MM.1S (cell line): ENCODE results near the gene NDST1.

ENCODE experiments used
- DNase-seq: peaks from one replicate; pipeline ENCODE4 v3.0.0-alpha.2; 2015
- H2AFZ ChIP-seq: fragments of 300-600 bp; sonication (generic); 2 replicates; pipeline ENCODE4 v1.6.0; 2016; ENCODE audit warnings: antibody characterized with exemption, low read length
- H3F3A ChIP-seq: fragments of 300-600 bp; sonication (generic); 2 replicates; pipeline ENCODE4 v1.6.1; 2016; ENCODE audit warnings: mild to moderate bottlenecking, antibody characterized with exemption, low read length, moderate library complexity, mixed read lengths; ENCODE audit not compliant: insufficient read depth
- H3K27ac ChIP-seq: fragments of 300-600 bp; sonication (generic); 2 replicates; pipeline ENCODE4 v1.5.1; 2016; ENCODE audit warnings: mild to moderate bottlenecking, low read length
- H3K27me3 ChIP-seq: fragments of 300-600 bp; sonication (generic); replicated peaks from 2 replicates; pipeline ENCODE4 v1.6.0; 2016; ENCODE audit warnings: low read length; ENCODE audit not compliant: insufficient read depth
- H3K36me3 ChIP-seq: fragments of 300-600 bp; sonication (generic); replicated peaks from 2 replicates; pipeline ENCODE4 v1.6.1; 2016; ENCODE audit warnings: mild to moderate bottlenecking, low read length, mixed read lengths; ENCODE audit not compliant: insufficient read depth
- H3K4me1 ChIP-seq: fragments of 300-600 bp; sonication (generic); 2 replicates; pipeline ENCODE4 v1.6.1; 2016; ENCODE audit warnings: low read length, mixed read lengths
- H3K4me2 ChIP-seq: fragments of 300-600 bp; sonication (generic); 2 replicates; pipeline ENCODE4 v1.6.0; 2016; ENCODE audit warnings: low read depth, low read length
- H3K4me3 ChIP-seq: fragments of 300-600 bp; sonication (generic); 2 replicates; pipeline ENCODE4 v1.5.1; 2016; ENCODE audit warnings: low read length, mixed read lengths
- H3K79me2 ChIP-seq: fragments of 300-600 bp; sonication (generic); 2 replicates; pipeline ENCODE4 v1.6.1; 2016; ENCODE audit warnings: mixed run types, low read length, mixed read lengths
- H3K9ac ChIP-seq: fragments of 300-600 bp; sonication (generic); 2 replicates; pipeline ENCODE4 v1.6.1; 2016; ENCODE audit warnings: low read length, mixed read lengths
- H3K9me2 ChIP-seq: fragments of 300-600 bp; sonication (generic); replicated peaks from 2 replicates; pipeline ENCODE4 v1.6.1; 2016; ENCODE audit warnings: mild to moderate bottlenecking, low read length, mixed read lengths; ENCODE audit not compliant: insufficient read depth
- H3K9me3 ChIP-seq: fragments of 300-600 bp; sonication (generic); replicated peaks from 2 replicates; pipeline ENCODE4 v1.6.1; 2016; ENCODE audit warnings: mild to moderate bottlenecking, low read length, mixed read lengths; ENCODE audit not compliant: insufficient read depth
- H4K20me1 ChIP-seq: fragments of 300-600 bp; sonication (generic); 2 replicates; pipeline ENCODE4 v1.6.1; 2016; ENCODE audit warnings: mild to moderate bottlenecking, low read length, moderate library complexity, mixed read lengths; ENCODE audit not compliant: insufficient read depth
- CTCF ChIP-seq: fragments of 300-600 bp; sonication (generic); IDR thresholded peaks from 2 replicates; pipeline ENCODE4 v1.5.1; 2016; ENCODE audit warnings: antibody characterized with exemption, low read length, mixed read lengths
- EZH2 ChIP-seq: fragments of 300-600 bp; sonication (generic); optimal IDR thresholded peaks from 2 replicates; pipeline ENCODE3; 2017; ENCODE audit warnings: low read depth, mild to moderate bottlenecking, antibody characterized with exemption, low read length, mixed read lengths
- EZH2phosphoT487 ChIP-seq: fragments of 300-600 bp; sonication (generic); IDR thresholded peaks from 2 replicates; pipeline ENCODE4 v1.6.1; 2018; ENCODE audit warnings: antibody characterized with exemption, low read length

NDST1 gene

DNA sequence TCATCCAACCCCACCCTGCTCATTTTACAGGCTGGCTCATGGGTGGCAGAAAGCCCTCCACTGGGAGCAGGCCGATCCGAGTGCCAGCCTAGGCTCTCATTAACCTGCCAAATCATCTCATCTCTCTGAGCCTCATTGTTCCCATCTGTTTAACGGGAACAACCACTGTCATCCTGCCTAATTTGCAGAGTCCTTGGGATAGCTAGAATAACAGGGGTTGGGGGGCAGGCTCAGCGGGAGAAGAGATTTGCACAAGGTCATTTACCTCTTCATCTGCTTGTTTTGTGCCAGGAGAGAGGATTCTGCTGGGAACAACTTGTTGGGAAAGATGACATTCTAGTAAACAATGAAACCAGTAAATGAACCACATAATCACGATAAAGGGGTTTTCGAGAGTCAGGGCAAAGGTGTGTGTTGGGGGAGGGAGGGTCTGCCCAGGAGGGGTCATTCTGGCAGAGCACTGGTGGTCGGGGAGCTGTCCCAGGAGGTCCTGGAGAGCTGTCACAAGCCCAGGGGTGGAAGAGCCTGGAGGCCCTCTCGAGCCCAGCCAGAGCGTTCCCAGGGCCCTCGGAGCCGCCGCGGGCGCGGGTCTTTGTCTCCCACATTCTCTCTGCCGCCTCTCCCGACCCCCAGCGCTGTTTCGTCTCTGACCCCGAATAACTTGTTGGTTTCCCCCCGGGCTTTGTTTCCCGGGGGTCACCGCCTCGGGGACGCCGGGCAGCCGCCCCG is 22.8 kb upstream of the NDST1 start:
- DNase-seq: no peak
- no peak for TF ChIP-seq EZH2
- peak overlapping the region; percentile 67; the same call in 1 of the 2 replicates for H3K4me2 ChIP-seq
- H3K9me2 ChIP-seq: no peaks in the 10 kb centered on the region
- H3F3A ChIP-seq: peaks cover 13% of the 10 kb centered on the region
- H3K9me3 ChIP-seq: no peaks in the 10 kb centered on the region
- peak overlapping the region; percentile 73 for H2AFZ ChIP-seq
- peaks cover 32% of the 10 kb centered on the region for H3K79me2 ChIP-seq
- peak overlapping the region; percentile 82 for H3K4me3 ChIP-seq
- H3K27me3 ChIP-seq: no peaks in the 10 kb centered on the region
- no peaks in the 10 kb centered on the region for H3K36me3 ChIP-seq
- H3K4me1 ChIP-seq: peaks cover 34% of the 10 kb centered on the region
- H4K20me1 ChIP-seq: no peaks in the 10 kb centered on the region
- H3K27ac ChIP-seq: no peak overlapping the region
- H3K9ac ChIP-seq: peak overlapping the region; percentile 83; the same call in 1 of the 2 replicates

DNA sequence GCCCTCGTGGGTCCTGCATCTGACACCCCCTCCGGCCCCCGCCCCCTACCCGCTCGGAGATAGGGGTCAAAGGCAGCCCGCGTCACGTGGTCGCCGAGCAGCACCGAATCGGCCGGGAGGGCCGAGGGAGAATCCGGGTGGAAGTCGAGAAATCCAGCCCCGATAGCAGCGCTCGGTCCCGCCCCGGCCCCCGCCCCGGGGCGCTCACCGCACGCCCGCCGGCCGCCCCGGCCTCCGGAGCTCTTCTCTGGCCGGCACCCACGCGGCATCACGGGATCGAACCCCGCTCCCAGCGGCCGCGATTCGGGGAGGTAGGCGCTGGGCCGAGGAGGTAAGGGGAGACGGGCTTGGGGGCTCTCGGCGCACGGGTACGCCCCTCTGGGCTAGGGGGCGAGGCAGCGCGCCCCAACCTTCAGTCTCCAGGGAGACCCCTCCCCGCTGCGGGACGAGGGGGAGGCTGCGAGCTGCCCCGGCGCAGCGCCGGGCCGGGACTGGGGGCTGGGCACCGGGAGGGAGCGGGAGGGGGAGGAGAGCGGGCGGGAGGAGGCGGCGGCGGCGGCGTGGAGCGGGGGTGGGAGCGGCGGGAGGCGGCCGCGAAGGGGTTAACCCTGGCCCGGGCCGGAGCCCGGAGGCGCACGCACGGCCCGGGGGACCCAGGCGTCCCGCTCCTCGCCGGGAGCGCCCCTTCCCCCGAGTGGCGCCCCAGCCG is 22.1 kb upstream of the NDST1 start:
- Histone ChIP-seq H3K4me2 (peak overlapping the region; percentile 67; the same call in 1 of the 2 replicates), H3K79me2 (peaks cover 39% of the 10 kb centered on the region), H3K4me3 (peak overlapping the region; percentile 82), H3K9me3 (no peaks in the 10 kb centered on the region), H2AFZ (peak overlapping the region; percentile 73), H3K27me3 (no peaks in the 10 kb centered on the region), H4K20me1 (no peaks in the 10 kb centered on the region), H3K27ac (no peak overlapping the region), H3K9ac (peak overlapping the region; percentile 83), H3K9me2 (no peaks in the 10 kb centered on the region), H3F3A (peaks cover 10% of the 10 kb centered on the region), H3K36me3 (no peaks in the 10 kb centered on the region), H3K4me1 (peaks cover 34% of the 10 kb centered on the region)
- TF ChIP-seq CTCF (no peak), EZH2 (no peak), EZH2phosphoT487 (no peak)
- no peak for DNase-seq

- H3K79me2 ChIP-seq: peaks cover 47% of the 10 kb centered on the region
- DNase-seq: peak; percentile 56
- peak overlapping the region; percentile 88 for H3K4me3 ChIP-seq
- H4K20me1 ChIP-seq: no peaks in the 10 kb centered on the region
- H3K36me3 ChIP-seq: no peaks in the 10 kb centered on the region
- peak overlapping the region; percentile 85 for H3K9ac ChIP-seq
- H3K4me1 ChIP-seq: peaks cover 34% of the 10 kb centered on the region
- H3K9me2 ChIP-seq: no peaks in the 10 kb centered on the region
- no peaks in the 10 kb centered on the region for H3K9me3 ChIP-seq
- peak overlapping the region; percentile 38; the same call in 1 of the 2 replicates for H3K27ac ChIP-seq
- TF ChIP-seq CTCF (no peak), EZH2 (no peak), EZH2phosphoT487 (no peak)
- H3K4me2 ChIP-seq: peak overlapping the region; percentile 71
- H3K27me3 ChIP-seq: no peaks in the 10 kb centered on the region
- peaks cover 8% of the 10 kb centered on the region for H3F3A ChIP-seq
- peak overlapping the region; percentile 96 for H2AFZ ChIP-seq
Observed at GRCh38 chr5:150486402-150487198, 21.3 kb upstream of the NDST1 start.
